C4-2B (cell line): Measurements from ENCODE around the gene FBLN5.

Source experiments
- H3K27ac ChIP-seq: fragments of 450-650 bp; 2 replicates; pipeline ENCODE4 v1.5.1; 2017
- ZFX ChIP-seq: fragments of 450-650 bp; IDR thresholded peaks from 2 replicates; pipeline ENCODE4 v1.6.1; 2017
- TF ChIP-seq, protein P1 (sequence below): fragments of 450-650 bp; conservative IDR thresholded peaks from 2 replicates; pipeline ENCODE4 v1.5.1; 2017; ENCODE audit warnings: mild to moderate bottlenecking

Gene FBLN5

DNA sequence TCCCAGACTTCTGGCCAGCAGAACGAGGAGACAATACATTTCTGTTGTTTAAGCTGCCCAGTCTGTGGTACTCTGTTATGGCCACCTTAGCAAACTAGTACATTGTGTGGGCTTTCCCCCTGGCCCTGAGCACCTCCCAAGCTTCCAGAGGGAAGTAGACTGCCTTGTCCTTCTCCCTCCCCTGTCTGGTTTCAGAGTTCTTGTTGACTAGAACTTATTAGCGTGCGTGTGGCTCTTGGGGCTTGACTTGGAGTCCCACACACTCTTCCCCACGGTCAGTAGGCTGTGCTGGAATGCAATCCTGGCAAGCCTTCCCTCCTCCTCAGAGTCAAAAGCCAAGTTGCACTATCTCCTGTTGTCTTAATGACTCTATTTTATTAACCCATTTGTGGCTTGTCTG lies 27.7 kb downstream of the FBLN5 start:
- no peak overlapping the region for H3K27ac ChIP-seq
- TF ChIP-seq, protein P1, sequence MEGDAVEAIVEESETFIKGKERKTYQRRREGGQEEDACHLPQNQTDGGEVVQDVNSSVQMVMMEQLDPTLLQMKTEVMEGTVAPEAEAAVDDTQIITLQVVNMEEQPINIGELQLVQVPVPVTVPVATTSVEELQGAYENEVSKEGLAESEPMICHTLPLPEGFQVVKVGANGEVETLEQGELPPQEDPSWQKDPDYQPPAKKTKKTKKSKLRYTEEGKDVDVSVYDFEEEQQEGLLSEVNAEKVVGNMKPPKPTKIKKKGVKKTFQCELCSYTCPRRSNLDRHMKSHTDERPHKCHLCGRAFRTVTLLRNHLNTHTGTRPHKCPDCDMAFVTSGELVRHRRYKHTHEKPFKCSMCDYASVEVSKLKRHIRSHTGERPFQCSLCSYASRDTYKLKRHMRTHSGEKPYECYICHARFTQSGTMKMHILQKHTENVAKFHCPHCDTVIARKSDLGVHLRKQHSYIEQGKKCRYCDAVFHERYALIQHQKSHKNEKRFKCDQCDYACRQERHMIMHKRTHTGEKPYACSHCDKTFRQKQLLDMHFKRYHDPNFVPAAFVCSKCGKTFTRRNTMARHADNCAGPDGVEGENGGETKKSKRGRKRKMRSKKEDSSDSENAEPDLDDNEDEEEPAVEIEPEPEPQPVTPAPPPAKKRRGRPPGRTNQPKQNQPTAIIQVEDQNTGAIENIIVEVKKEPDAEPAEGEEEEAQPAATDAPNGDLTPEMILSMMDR, result no peak
- TF ChIP-seq ZFX, result no peak

DNA sequence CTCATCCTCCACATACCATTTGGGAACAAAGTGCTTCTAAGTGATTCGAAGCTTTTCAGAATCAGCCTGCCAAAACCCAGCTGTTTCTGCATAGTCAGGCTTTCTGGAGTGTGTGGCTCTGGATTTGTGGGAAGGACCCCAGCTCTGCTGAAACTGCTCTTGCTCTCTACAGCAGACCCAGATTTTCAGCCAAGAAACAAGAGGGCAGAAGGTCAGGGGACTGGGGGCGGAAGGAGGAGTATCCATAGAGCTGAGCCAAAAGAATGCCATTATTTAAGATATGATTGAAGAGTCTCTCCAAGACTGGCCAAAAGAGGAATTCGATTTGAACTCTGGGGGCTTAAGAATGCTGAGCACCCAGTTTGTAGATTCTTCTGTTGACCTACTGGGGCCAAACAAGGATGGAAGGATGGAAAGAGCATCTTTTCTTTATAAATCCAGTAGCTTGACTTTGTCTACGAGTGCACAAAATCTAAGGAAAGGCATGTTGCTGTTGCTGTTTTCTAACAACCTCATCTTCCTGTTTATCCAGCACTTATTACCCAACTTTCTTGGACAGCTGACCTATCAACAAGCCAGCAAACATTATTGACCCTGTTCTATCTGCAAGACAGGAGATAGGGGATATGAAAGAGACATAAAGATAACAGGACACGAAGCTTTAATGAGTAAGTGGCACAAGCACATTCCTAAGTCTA lies 29.2 kb downstream of the FBLN5 start:
- no peak overlapping the region for H3K27ac ChIP-seq
- TF ChIP-seq, protein P1, result no peak
- no peak for TF ChIP-seq ZFX

DNA sequence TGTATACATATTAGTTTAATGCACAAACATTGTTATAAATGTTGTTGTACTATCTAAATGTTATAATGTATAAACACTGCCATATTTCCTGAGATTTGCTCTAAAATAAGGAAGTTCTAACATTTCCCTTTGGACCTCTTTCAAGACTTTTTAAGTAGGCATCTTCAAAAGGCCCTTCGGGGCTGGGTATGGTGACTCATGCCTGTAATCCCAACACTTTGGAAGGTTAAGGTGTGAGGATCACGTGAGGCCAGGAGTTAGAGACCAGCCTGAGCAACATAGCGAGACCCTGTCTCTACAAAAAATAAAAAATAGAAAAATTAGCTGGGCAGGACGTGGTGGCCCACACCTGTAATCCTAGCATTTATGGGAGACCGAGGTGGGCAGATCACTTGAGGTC lies 35.5 kb downstream of the FBLN5 start:
- no peak overlapping the region for H3K27ac ChIP-seq
- TF ChIP-seq, protein P1, result no peak
- no peak for TF ChIP-seq ZFX

DNA sequence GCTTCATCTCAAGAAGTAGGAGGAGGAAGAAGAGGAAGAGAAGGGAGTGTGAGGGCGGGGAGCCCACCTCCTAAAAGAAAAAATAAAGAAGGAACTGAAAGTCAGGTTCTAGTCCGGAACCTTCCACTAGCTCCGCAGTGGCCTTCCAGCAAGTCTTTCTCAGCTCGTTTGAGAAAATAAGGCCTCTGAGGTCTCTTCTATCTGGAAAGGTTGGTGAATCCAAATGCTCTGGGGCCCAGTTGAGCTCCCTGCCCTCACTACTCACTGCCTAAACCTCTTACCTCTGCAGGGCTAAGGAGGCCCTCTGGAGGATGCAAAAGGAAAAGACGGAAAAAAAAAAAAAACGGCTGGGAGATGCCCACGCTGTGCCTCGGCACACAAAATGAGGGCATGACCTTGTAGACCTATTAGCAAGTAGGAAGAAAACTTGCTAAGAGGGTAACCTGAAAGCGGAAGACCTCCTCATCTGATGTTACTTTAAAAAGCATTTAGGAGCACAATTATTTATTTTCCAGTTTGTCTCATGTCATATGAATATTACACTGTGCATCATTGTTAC lies 35.9 kb downstream of the FBLN5 start:
- no peak for TF ChIP-seq ZFX
- TF ChIP-seq, protein P1, result peak; percentile 89
- no peak overlapping the region for H3K27ac ChIP-seq

DNA sequence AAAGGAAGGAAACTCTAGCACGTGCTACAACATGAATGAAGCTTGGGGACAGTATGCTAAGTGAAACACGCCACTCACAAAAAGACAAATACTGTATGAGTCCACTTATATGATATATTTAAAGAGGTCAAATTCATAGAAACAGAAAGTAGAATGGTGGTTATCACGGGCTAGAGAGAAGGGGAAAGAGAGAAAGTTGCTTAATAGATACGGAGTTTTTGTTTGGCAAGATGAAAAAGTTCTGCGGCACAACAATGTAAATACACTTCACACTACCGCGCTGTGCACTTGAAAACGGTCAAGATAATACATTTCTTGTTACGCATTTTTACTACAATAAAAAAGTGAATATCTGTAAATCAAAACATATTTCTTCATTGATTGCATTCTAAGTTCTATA lies 37.3 kb downstream of the FBLN5 start:
- no peak for TF ChIP-seq ZFX
- TF ChIP-seq, protein P1, result no peak
- H3K27ac ChIP-seq, result no peak overlapping the region

DNA sequence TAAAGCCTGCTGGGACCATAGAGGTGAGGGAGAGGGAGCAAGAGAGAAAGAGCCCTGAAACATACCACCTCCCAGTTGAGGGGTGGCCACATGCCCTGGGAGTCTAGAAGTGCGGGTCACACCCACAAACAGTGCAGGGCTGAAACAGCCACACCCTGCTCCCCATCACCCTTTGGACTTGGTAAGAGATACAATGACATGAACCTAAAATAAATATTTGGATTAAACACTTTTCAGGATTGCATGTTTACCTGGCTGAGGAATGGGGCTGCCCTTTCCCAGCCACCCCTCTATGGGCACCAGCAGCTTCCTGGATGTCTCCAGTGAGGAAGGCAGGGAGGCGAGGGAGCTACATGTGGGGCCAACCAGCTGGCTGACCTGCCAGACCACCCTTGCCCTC lies 41.1 kb downstream of the FBLN5 start:
- H3K27ac ChIP-seq, result no peak overlapping the region
- TF ChIP-seq, protein P1, result no peak
- no peak for TF ChIP-seq ZFX

DNA sequence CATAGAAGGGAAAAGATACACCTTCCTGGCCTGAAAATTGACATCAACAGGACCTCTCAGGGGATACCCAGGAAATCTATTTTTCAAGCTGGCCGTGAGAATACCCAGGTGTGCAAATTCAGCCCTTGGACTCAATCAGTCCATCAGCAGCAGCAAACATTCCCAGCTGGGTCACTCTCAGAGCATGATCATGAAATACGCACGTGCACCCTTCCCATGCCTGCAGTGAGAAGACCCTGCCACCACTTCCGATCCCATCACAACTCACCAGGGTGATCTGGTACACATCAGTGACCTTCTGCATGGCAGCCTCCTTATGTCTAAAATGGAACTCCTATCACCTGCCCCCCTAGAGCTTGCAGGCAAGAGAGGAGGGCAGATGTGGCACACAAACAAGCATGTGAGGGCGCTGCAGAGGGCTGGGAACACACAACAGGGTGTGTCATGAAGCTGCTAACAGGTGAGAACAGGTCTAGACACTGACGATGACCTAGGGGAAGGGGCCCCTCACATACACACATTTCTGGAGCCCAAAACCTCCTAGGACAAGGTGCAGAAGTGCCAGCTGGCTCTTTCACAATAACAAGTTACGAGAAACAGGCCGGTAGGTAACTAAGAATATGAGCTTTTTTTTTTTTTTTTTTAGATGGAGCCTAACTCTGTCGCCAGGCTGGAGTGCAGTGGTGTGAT lies 42.4 kb downstream of the FBLN5 start:
- TF ChIP-seq, protein P1, result no peak
- no peak overlapping the region for H3K27ac ChIP-seq
